Neural cell (in vitro differentiated cells): ENCODE data around the gene LRBA. TPM values are rescaled to one million over a fixed set of nuclear protein-coding genes. Genes with fewer than 3 reads are reported as not detected.

Source experiments
- H2AFZ ChIP-seq: fragments of 200-600, 300-800 bp; sonication (generic), shearing (Covaris generic); 2 replicates; pipeline ENCODE4 v1.6.0; 2014; ENCODE audit warnings: low read depth, mild to moderate bottlenecking, antibody characterized with exemption, low read length, moderate library complexity
- H3F3A ChIP-seq: fragments of 200-600 bp; shearing (Covaris generic); 2 replicates; pipeline ENCODE4 v1.6.1; 2016; ENCODE audit warnings: mild to moderate bottlenecking, moderate library complexity, mixed read lengths, antibody characterized with exemption, low read length; ENCODE audit not compliant: insufficient read depth, poor library complexity, severe bottlenecking
- H3K27ac ChIP-seq: fragments of 200-600, 300-800 bp; sonication (generic), shearing (Covaris generic); 2 replicates; pipeline ENCODE4 v1.5.1; 2014; ENCODE audit warnings: mild to moderate bottlenecking, low read length, moderate library complexity
- H3K27me3 ChIP-seq: fragments of 300-800, 200-600 bp; sonication (generic), shearing (Covaris generic); 2 replicates; pipeline ENCODE4 v1.6.0; 2014; ENCODE audit warnings: mild to moderate bottlenecking, low read depth, low read length, moderate library complexity; ENCODE audit not compliant: insufficient read depth
- H3K36me3 ChIP-seq: fragments of 300-800, 200-600 bp; sonication (generic), shearing (Covaris generic); 2 replicates; pipeline ENCODE4 v1.5.1; 2014; ENCODE audit warnings: mild to moderate bottlenecking, antibody characterized with exemption, low read length, moderate library complexity; ENCODE audit not compliant: insufficient read depth
- H3K4me2 ChIP-seq: fragments of 300-800, 200-600 bp; sonication (generic), shearing (Covaris generic); 2 replicates; pipeline ENCODE4 v1.6.0; 2014; ENCODE audit warnings: mild to moderate bottlenecking, low read length
- H3K4me3 ChIP-seq: fragments of 300-800, 200-600 bp; sonication (generic), shearing (Covaris generic); 2 replicates; pipeline ENCODE4 v1.5.1; 2014; ENCODE audit warnings: mild to moderate bottlenecking, low read length, moderate library complexity
- H3K79me2 ChIP-seq: fragments of 200-600 bp; shearing (Covaris generic); replicated peaks from 2 replicates; pipeline ENCODE4 v1.6.0; 2014; ENCODE audit warnings: mild to moderate bottlenecking, low read length, moderate library complexity; ENCODE audit not compliant: insufficient read depth
- H3K9ac ChIP-seq: fragments of 300-800, 200-600 bp; sonication (generic), shearing (Covaris generic); 2 replicates; pipeline ENCODE4 v1.6.1; 2016; ENCODE audit warnings: mild to moderate bottlenecking, low read length, mixed read lengths
- H3K9me2 ChIP-seq: fragments of 200-600 bp; shearing (Covaris generic); 2 replicates; pipeline ENCODE4 v1.6.1; 2016; ENCODE audit warnings: mild to moderate bottlenecking, low read length, mixed read lengths; ENCODE audit not compliant: insufficient read depth
- H3K9me3 ChIP-seq: fragments of 200-600, 300-800 bp; sonication (generic), shearing (Covaris generic); 2 replicates; pipeline ENCODE4 v1.6.1; 2016; ENCODE audit warnings: mild to moderate bottlenecking, mixed run types, low read length, moderate library complexity, mixed read lengths
- H4K20me1 ChIP-seq: fragments of 200-600 bp; shearing (Covaris generic); 2 replicates; pipeline ENCODE4 v1.6.1; 2016; ENCODE audit warnings: mild to moderate bottlenecking, mixed run types; ENCODE audit not compliant: insufficient read depth
- EP300 ChIP-seq: fragments of 450-650 bp; conservative IDR thresholded peaks from 2 replicates; pipeline ENCODE4 v1.6.1; 2014; ENCODE audit warnings: antibody characterized with exemption, mild to moderate bottlenecking, moderate library complexity; ENCODE audit not compliant: poor library complexity, severe bottlenecking
- EZH2 ChIP-seq: fragments of 200-600, 300-800 bp; shearing (Covaris generic), sonication (generic); IDR thresholded peaks from 2 replicates; pipeline ENCODE4 v1.6.1; 2014; ENCODE audit warnings: antibody characterized with exemption, low read length, borderline replicate concordance, mild to moderate bottlenecking; ENCODE audit not compliant: insufficient read depth, poor library complexity, severe bottlenecking
- MXI1 ChIP-seq: fragments of 450-650 bp; conservative IDR thresholded peaks from 2 replicates; pipeline ENCODE4 v1.6.1; 2014; ENCODE audit warnings: antibody characterized with exemption, mild to moderate bottlenecking; ENCODE audit not compliant: poor library complexity, severe bottlenecking
- POLR2AphosphoS5 ChIP-seq: IDR thresholded peaks from 2 replicates; pipeline ENCODE4 v1.6.1; 2012
- RAD21 ChIP-seq: fragments of 450-650 bp; conservative IDR thresholded peaks from 2 replicates; pipeline ENCODE4 v1.6.1; 2014; ENCODE audit warnings: antibody characterized with exemption, mild to moderate bottlenecking, moderate library complexity
- SMC3 ChIP-seq: fragments of 450-650 bp; conservative IDR thresholded peaks from 2 replicates; pipeline ENCODE4 v1.6.1; 2014; ENCODE audit warnings: antibody characterized with exemption, mild to moderate bottlenecking, moderate library complexity; ENCODE audit not compliant: poor library complexity
- TAF1 ChIP-seq: IDR thresholded peaks from 2 replicates; pipeline ENCODE4 v1.6.1; 2012; ENCODE audit warnings: low read depth
- polyA plus RNA-seq: library from polyadenylated mRNA; depleted of rRNA; stranded (reverse); fragments of >200 nt; gene quantifications from 2 replicates; pipeline ENCODE4 v1.2.3, GENCODE V29; 2014
- TF ChIP-seq, protein P1 (sequence below): fragments of 450-650 bp; IDR thresholded peaks from 2 replicates; pipeline ENCODE4 v1.5.1; 2014; ENCODE audit warnings: antibody characterized with exemption, mild to moderate bottlenecking, moderate library complexity; ENCODE audit not compliant: poor library complexity, severe bottlenecking
- TF ChIP-seq, protein P2 (sequence below): IDR thresholded peaks from 2 replicates; pipeline ENCODE4 v1.6.1; 2012; ENCODE audit warnings: borderline replicate concordance

The LRBA gene
- polyA plus RNA-seq, 1 donor from 2014 or later = 7.1 TPM

DNA sequence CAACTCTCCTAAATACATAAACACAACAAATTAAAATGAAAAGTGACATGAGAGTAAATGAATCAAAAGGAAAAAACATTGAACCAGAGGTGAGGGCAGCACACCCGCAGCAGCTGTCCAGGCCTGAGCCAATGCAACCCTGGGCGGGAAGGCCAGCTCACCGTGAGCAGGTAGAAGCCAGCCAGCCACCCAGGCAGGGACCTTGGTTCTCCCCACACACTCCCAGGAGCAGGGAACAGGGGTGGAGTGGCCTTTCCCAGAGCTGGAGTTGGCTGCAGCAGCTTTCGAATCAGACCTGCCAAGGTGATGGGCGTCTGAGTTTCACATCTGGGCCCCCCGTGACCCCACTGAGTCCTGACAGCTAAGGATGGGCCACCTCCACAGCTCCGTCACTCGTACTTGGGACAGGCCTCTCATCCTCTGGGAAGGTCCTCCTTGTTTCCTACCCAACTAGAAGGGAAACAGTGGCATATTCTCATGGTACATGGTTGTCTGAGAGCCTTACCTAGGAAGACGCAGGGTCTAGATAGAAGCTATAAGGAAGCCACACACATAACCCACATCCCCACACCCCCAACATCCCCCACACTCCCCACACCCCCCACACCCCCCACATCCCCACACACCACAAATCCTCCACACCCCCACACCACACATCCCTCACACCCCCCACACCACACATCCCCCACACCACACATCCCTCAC, 764.6 kb downstream of the LRBA start:
- no peak overlapping the region for H2AFZ ChIP-seq
- no peaks in the 10 kb centered on the region for H3K9me2 ChIP-seq
- H3K4me2 ChIP-seq = no peak overlapping the region
- no peaks in the 10 kb centered on the region for H3K27me3 ChIP-seq
- TF ChIP-seq MXI1 (no peak), RAD21 (no peak), SMC3 (no peak), EZH2 (no peak), TAF1 (no peak), EP300 (no peak), POLR2AphosphoS5 (no peak)
- TF ChIP-seq, protein P1, sequence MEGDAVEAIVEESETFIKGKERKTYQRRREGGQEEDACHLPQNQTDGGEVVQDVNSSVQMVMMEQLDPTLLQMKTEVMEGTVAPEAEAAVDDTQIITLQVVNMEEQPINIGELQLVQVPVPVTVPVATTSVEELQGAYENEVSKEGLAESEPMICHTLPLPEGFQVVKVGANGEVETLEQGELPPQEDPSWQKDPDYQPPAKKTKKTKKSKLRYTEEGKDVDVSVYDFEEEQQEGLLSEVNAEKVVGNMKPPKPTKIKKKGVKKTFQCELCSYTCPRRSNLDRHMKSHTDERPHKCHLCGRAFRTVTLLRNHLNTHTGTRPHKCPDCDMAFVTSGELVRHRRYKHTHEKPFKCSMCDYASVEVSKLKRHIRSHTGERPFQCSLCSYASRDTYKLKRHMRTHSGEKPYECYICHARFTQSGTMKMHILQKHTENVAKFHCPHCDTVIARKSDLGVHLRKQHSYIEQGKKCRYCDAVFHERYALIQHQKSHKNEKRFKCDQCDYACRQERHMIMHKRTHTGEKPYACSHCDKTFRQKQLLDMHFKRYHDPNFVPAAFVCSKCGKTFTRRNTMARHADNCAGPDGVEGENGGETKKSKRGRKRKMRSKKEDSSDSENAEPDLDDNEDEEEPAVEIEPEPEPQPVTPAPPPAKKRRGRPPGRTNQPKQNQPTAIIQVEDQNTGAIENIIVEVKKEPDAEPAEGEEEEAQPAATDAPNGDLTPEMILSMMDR = no peak
- TF ChIP-seq, protein P2, sequence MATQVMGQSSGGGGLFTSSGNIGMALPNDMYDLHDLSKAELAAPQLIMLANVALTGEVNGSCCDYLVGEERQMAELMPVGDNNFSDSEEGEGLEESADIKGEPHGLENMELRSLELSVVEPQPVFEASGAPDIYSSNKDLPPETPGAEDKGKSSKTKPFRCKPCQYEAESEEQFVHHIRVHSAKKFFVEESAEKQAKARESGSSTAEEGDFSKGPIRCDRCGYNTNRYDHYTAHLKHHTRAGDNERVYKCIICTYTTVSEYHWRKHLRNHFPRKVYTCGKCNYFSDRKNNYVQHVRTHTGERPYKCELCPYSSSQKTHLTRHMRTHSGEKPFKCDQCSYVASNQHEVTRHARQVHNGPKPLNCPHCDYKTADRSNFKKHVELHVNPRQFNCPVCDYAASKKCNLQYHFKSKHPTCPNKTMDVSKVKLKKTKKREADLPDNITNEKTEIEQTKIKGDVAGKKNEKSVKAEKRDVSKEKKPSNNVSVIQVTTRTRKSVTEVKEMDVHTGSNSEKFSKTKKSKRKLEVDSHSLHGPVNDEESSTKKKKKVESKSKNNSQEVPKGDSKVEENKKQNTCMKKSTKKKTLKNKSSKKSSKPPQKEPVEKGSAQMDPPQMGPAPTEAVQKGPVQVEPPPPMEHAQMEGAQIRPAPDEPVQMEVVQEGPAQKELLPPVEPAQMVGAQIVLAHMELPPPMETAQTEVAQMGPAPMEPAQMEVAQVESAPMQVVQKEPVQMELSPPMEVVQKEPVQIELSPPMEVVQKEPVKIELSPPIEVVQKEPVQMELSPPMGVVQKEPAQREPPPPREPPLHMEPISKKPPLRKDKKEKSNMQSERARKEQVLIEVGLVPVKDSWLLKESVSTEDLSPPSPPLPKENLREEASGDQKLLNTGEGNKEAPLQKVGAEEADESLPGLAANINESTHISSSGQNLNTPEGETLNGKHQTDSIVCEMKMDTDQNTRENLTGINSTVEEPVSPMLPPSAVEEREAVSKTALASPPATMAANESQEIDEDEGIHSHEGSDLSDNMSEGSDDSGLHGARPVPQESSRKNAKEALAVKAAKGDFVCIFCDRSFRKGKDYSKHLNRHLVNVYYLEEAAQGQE = no peak
- H4K20me1 ChIP-seq = no peaks in the 10 kb centered on the region
- H3F3A ChIP-seq = peaks cover 4% of the 10 kb centered on the region
- H3K27ac ChIP-seq = no peak overlapping the region
- peaks cover 46% of the 10 kb centered on the region for H3K36me3 ChIP-seq
- H3K4me3 ChIP-seq = no peak overlapping the region
- no peaks in the 10 kb centered on the region for H3K79me2 ChIP-seq
- no peaks in the 10 kb centered on the region for H3K9me3 ChIP-seq
- no peak overlapping the region for H3K9ac ChIP-seq

DNA sequence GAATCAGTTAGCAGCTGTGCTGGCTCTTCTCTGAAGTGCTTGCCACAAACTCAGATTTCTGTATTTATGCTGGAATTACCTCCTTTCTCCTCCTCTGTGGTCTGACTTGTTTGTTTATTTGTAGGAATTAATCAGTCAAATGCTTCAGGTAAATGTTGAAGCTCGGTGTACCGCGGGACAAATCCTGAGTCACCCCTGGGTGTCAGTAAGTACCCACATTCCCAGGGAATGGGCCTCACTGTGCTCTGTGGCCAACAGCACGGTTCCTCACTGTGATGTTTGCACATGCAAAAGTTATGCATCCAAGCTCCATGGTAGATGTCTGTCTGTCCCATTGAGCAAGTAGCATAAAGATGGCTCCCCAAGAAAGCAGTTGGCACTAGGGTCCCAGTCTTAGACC, 766.9 kb downstream of the LRBA start:
- H3K9me2 ChIP-seq = no peaks in the 10 kb centered on the region
- TF ChIP-seq, protein P2 = no peak
- TF ChIP-seq TAF1 (no peak), EP300 (no peak), EZH2 (no peak), MXI1 (no peak), POLR2AphosphoS5 (no peak), SMC3 (no peak), RAD21 (no peak)
- TF ChIP-seq, protein P1 = no peak
- peaks cover 4% of the 10 kb centered on the region for H3F3A ChIP-seq
- H3K36me3 ChIP-seq = peaks cover 25% of the 10 kb centered on the region
- H4K20me1 ChIP-seq = no peaks in the 10 kb centered on the region
- H3K4me2 ChIP-seq = no peak overlapping the region
- H3K9me3 ChIP-seq = no peaks in the 10 kb centered on the region
- H3K27ac ChIP-seq = no peak overlapping the region
- no peak overlapping the region for H3K4me3 ChIP-seq
- H3K27me3 ChIP-seq = no peaks in the 10 kb centered on the region
- no peak overlapping the region for H2AFZ ChIP-seq
- H3K9ac ChIP-seq = no peak overlapping the region
- no peaks in the 10 kb centered on the region for H3K79me2 ChIP-seq
